Stomach (tissue), 4 donors: Measurements from ENCODE around the gene SPDYE16.
"Not testable (repeated sequence)": the region's sequence is repeated elsewhere in the genome, so short reads cannot be mapped to it uniquely, and the experiment has no call there.

Experiments
- POLR2A ChIP-seq, 4 donors: fragments of 450-650 bp; IDR thresholded peaks; one replicate each; pipeline ENCODE4 v1.6.1; 2016; ENCODE audit warnings: antibody characterized with exemption in 4 of 4, control low read depth in 2 of 4, mild to moderate bottlenecking in 1 of 4, moderate library complexity in 1 of 4
- TF ChIP-seq, protein P1 (sequence below), 7 experiments: fragments of 450-650 bp in 4 of 7; fragments of 200-600 bp in 3 of 7; sonication (generic) in 3 of 7; IDR thresholded peaks; one replicate each; pipeline ENCODE4 v1.5.1; 2016 to 2019; ENCODE audit warnings: antibody characterized with exemption in 7 of 7, control low read depth in 2 of 7, mild to moderate bottlenecking in 1 of 7

DNA sequence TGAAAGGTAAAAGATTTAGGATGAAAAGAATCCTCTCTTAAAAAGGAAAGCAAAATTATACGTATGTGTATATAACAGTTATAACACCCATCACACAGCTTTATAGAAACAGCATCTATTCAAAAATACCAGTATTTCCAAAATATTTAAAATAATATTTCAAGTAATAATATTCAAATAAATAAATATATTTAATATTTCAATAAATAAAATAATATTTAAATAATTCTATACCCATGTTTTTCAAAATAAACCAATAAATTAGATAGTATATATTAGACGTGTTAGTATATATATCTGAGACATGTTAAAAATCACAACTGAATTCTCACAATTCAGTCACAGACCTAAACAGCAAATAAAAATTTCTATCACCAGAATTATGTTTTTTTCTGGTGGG lies 11.5 kb downstream of the SPDYE16 start:
- TF ChIP-seq, protein P1, sequence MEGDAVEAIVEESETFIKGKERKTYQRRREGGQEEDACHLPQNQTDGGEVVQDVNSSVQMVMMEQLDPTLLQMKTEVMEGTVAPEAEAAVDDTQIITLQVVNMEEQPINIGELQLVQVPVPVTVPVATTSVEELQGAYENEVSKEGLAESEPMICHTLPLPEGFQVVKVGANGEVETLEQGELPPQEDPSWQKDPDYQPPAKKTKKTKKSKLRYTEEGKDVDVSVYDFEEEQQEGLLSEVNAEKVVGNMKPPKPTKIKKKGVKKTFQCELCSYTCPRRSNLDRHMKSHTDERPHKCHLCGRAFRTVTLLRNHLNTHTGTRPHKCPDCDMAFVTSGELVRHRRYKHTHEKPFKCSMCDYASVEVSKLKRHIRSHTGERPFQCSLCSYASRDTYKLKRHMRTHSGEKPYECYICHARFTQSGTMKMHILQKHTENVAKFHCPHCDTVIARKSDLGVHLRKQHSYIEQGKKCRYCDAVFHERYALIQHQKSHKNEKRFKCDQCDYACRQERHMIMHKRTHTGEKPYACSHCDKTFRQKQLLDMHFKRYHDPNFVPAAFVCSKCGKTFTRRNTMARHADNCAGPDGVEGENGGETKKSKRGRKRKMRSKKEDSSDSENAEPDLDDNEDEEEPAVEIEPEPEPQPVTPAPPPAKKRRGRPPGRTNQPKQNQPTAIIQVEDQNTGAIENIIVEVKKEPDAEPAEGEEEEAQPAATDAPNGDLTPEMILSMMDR (IDR thresholded peaks at IDR 0.05) = not testable (repeated sequence)
- TF ChIP-seq POLR2A (IDR thresholded peaks at IDR 0.05) = not testable (repeated sequence)
